IgD-negative memory B cell (primary cell): ENCODE data around the gene ZSCAN16. TPM values are rescaled to one million over a fixed set of nuclear protein-coding genes. Genes with fewer than 3 reads are reported as not detected.

ENCODE experiments used
- H3K27ac Mint-ChIP-seq, 3 donors: one replicate each; pipeline ENCODE4 v1.8.0; 2020 to 2022; ENCODE audit warnings: mild to moderate bottlenecking in 3 of 3, mixed read lengths in 3 of 3, moderate library complexity in 1 of 3
- H3K27me3 Mint-ChIP-seq: one replicate; pipeline ENCODE4 v1.8.0; 2021; ENCODE audit warnings: mixed read lengths
- H3K36me3 Mint-ChIP-seq: one replicate; pipeline ENCODE4 v1.8.0; 2020; ENCODE audit warnings: mild to moderate bottlenecking, mixed read lengths
- H3K4me1 Mint-ChIP-seq, 3 donors: one replicate each; pipeline ENCODE4 v1.8.0; 2020 to 2022; ENCODE audit warnings: mixed read lengths in 3 of 3, mild to moderate bottlenecking in 1 of 3
- H3K4me3 Mint-ChIP-seq, 4 donors: one replicate each; pipeline ENCODE4 v1.8.0; 2020 to 2022; ENCODE audit warnings: mild to moderate bottlenecking in 4 of 4, mixed read lengths in 4 of 4, moderate library complexity in 3 of 4
- H3K9me3 Mint-ChIP-seq, 3 donors: one replicate each; pipeline ENCODE4 v1.8.0; 2020 to 2021; ENCODE audit warnings: mixed read lengths in 3 of 3, mild to moderate bottlenecking in 1 of 3
- polyA plus RNA-seq: library from polyadenylated mRNA; unstranded; fragments of 300-500 nt; fragmentation: Illumina TruSeq; gene quantifications from one replicate; pipeline ENCODE4 v1.2.3, GENCODE V29; 2021

ZSCAN16 gene
- polyA plus RNA-seq, 1 donor from 2014 or later: 14.3 TPM

GRCh38 chr6:28140616-28141015 is 16.2 kb downstream of the ZSCAN16 start:
- Mint-ChIP-seq H3K36me3 (peaks cover 5% of the 10 kb centered on the region), H3K4me1 (peaks cover 48 to 61% (median 49%) of the 10 kb centered on the region in 3 donors), H3K27me3 (no peaks in the 10 kb centered on the region), H3K9me3 (no peaks in the 10 kb centered on the region), H3K4me3 (peak overlapping the region; percentile 95 to 100 (median 98)), H3K27ac (peak overlapping the region; percentile 32 to 93 (median 59))

GRCh38 chr6:28141500-28142329 is 17.3 kb downstream of the ZSCAN16 start, which contains the start of gene ZKSCAN8:
Gene ZKSCAN8, plus strand, starts transcription at chr6:28141883. Its CDS starts 6,525 bp downstream, at chr6:28148408.
- H3K4me3 Mint-ChIP-seq: peak within 1 kb of the TSS; percentile 95 to 100 (median 98)
- no peaks in the 10 kb centered on the region for H3K27me3 Mint-ChIP-seq
- peaks cover 39 to 52% (median 43%) of the 10 kb centered on the region in 3 donors for H3K4me1 Mint-ChIP-seq
- peak within 1 kb of the TSS; percentile 78 to 99 (median 96) for H3K27ac Mint-ChIP-seq
- H3K36me3 Mint-ChIP-seq: peaks cover 7% of the 10 kb centered on the region
- no peaks in the 10 kb centered on the region for H3K9me3 Mint-ChIP-seq

GRCh38 chr6:28142446-28142845 is 18.0 kb downstream of the ZSCAN16 start:
- H3K36me3 Mint-ChIP-seq: peaks cover 7% of the 10 kb centered on the region
- peak overlapping the region; percentile 95 to 100 (median 98) for H3K4me3 Mint-ChIP-seq
- no peaks in the 10 kb centered on the region for H3K9me3 Mint-ChIP-seq
- H3K27me3 Mint-ChIP-seq: no peaks in the 10 kb centered on the region
- H3K27ac Mint-ChIP-seq: peak overlapping the region; percentile 78 to 99 (median 96)
- H3K4me1 Mint-ChIP-seq: peaks cover 39 to 48% (median 43%) of the 10 kb centered on the region in 3 donors

GRCh38 chr6:28145231-28145630 is 20.8 kb downstream of the ZSCAN16 start:
- peaks cover 24 to 40% (median 35%) of the 10 kb centered on the region in 3 donors for H3K4me1 Mint-ChIP-seq
- peaks cover 16% of the 10 kb centered on the region for H3K36me3 Mint-ChIP-seq
- no peak overlapping the region for H3K27ac Mint-ChIP-seq

GRCh38 chr6:28152531-28152930 is 28.1 kb downstream of the ZSCAN16 start:
- peaks cover 0 to 12% (median 4%) of the 10 kb centered on the region in 3 donors for H3K9me3 Mint-ChIP-seq

More at GRCh38 chr6:28145231-28145630, 20.8 kb downstream of the ZSCAN16 start:
- Mint-ChIP-seq H3K9me3 (no peaks in the 10 kb centered on the region), H3K27me3 (no peaks in the 10 kb centered on the region), H3K4me3 (peak overlapping the region in 1 of 4 donors; percentile 59)

GRCh38 chr6:28153546-28153945 is 29.1 kb downstream of the ZSCAN16 start:
- peaks cover 0 to 16% (median 7%) of the 10 kb centered on the region in 3 donors for H3K9me3 Mint-ChIP-seq
- H3K27me3 Mint-ChIP-seq: no peaks in the 10 kb centered on the region
- no peak overlapping the region for H3K27ac Mint-ChIP-seq
- H3K36me3 Mint-ChIP-seq: peaks cover 37% of the 10 kb centered on the region
- no peak overlapping the region for H3K4me3 Mint-ChIP-seq
- peaks cover 0 to 3% (median 0%) of the 10 kb centered on the region in 3 donors for H3K4me1 Mint-ChIP-seq

More at GRCh38 chr6:28152531-28152930, 28.1 kb downstream of the ZSCAN16 start:
- H3K4me1 Mint-ChIP-seq: peaks cover 0 to 4% (median 3%) of the 10 kb centered on the region in 3 donors
- H3K36me3 Mint-ChIP-seq: peaks cover 33% of the 10 kb centered on the region
- no peak overlapping the region for H3K27ac Mint-ChIP-seq
- H3K27me3 Mint-ChIP-seq: no peaks in the 10 kb centered on the region
- H3K4me3 Mint-ChIP-seq: no peak overlapping the region

GRCh38 chr6:28154357-28154756 is 29.9 kb downstream of the ZSCAN16 start:
- Mint-ChIP-seq H3K27me3 (no peaks in the 10 kb centered on the region), H3K4me1 (peaks cover 0 to 1% (median 0%) of the 10 kb centered on the region in 3 donors), H3K36me3 (peaks cover 34% of the 10 kb centered on the region), H3K27ac (no peak overlapping the region), H3K9me3 (peaks cover 0 to 23% (median 10%) of the 10 kb centered on the region in 3 donors), H3K4me3 (no peak overlapping the region)

GRCh38 chr6:28158318-28158717 is 33.9 kb downstream of the ZSCAN16 start:
- Mint-ChIP-seq H3K27me3 (no peaks in the 10 kb centered on the region), H3K27ac (no peak overlapping the region), H3K9me3 (peaks cover 0 to 22% (median 5%) of the 10 kb centered on the region in 3 donors), H3K4me3 (no peak overlapping the region), H3K4me1 (peaks cover 7 to 13% (median 12%) of the 10 kb centered on the region in 3 donors), H3K36me3 (peaks cover 27% of the 10 kb centered on the region)

- Mint-ChIP-seq H3K27me3 (no peaks in the 10 kb centered on the region), H3K4me3 (no peak overlapping the region), H3K27ac (no peak overlapping the region), H3K9me3 (peaks cover 0 to 22% (median 5%) of the 10 kb centered on the region in 3 donors), H3K36me3 (peaks cover 21% of the 10 kb centered on the region), H3K4me1 (peaks cover 7 to 13% (median 12%) of the 10 kb centered on the region in 3 donors)
Observed at GRCh38 chr6:28159029-28159607, 34.7 kb downstream of the ZSCAN16 start.

GRCh38 chr6:28160233-28160632 is 35.8 kb downstream of the ZSCAN16 start:
- Mint-ChIP-seq H3K27ac (peak overlapping the region in 1 of 3 donors; percentile 32), H3K4me1 (peaks cover 7 to 13% (median 12%) of the 10 kb centered on the region in 3 donors), H3K36me3 (peaks cover 16% of the 10 kb centered on the region), H3K4me3 (peak overlapping the region in 1 of 4 donors; percentile 46), H3K9me3 (peaks cover 1 to 22% (median 5%) of the 10 kb centered on the region in 3 donors), H3K27me3 (no peaks in the 10 kb centered on the region)

GRCh38 chr6:28161410-28162079 is 37.1 kb downstream of the ZSCAN16 start:
- H3K9me3 Mint-ChIP-seq: peaks cover 3 to 22% (median 5%) of the 10 kb centered on the region in 3 donors
- H3K27me3 Mint-ChIP-seq: no peaks in the 10 kb centered on the region
- H3K27ac Mint-ChIP-seq: peak overlapping the region; percentile 5 to 81 (median 8)
- H3K4me3 Mint-ChIP-seq: peak overlapping the region; percentile 29 to 93 (median 80)
- H3K4me1 Mint-ChIP-seq: peaks cover 7 to 13% (median 12%) of the 10 kb centered on the region in 3 donors
- peaks cover 22% of the 10 kb centered on the region for H3K36me3 Mint-ChIP-seq

- Mint-ChIP-seq H3K27me3 (no peaks in the 10 kb centered on the region), H3K4me3 (no peak overlapping the region), H3K36me3 (peaks cover 18% of the 10 kb centered on the region), H3K9me3 (peaks cover 2 to 10% (median 3%) of the 10 kb centered on the region in 3 donors), H3K27ac (peak overlapping the region in 1 of 3 donors; percentile 16), H3K4me1 (peaks cover 7 to 13% (median 12%) of the 10 kb centered on the region in 3 donors)
Observed at GRCh38 chr6:28165563-28165962, 41.2 kb downstream of the ZSCAN16 start.

GRCh38 chr6:28167068-28167467 is 42.7 kb downstream of the ZSCAN16 start:
- H3K4me3 Mint-ChIP-seq: no peak overlapping the region
- H3K27ac Mint-ChIP-seq: no peak overlapping the region
- peaks cover 21% of the 10 kb centered on the region for H3K36me3 Mint-ChIP-seq
- H3K4me1 Mint-ChIP-seq: peaks cover 0 to 4% (median 2%) of the 10 kb centered on the region in 3 donors
- peaks cover 2 to 4% (median 3%) of the 10 kb centered on the region in 3 donors for H3K9me3 Mint-ChIP-seq
- H3K27me3 Mint-ChIP-seq: no peaks in the 10 kb centered on the region

- peaks cover 17% of the 10 kb centered on the region for H3K36me3 Mint-ChIP-seq
- H3K9me3 Mint-ChIP-seq: peaks cover 0 to 3% (median 2%) of the 10 kb centered on the region in 3 donors
- no peaks in the 10 kb centered on the region for H3K4me1 Mint-ChIP-seq
- no peaks in the 10 kb centered on the region for H3K27me3 Mint-ChIP-seq
- H3K4me3 Mint-ChIP-seq: no peak overlapping the region
- no peak overlapping the region for H3K27ac Mint-ChIP-seq
Observed at GRCh38 chr6:28167926-28168325, 43.5 kb downstream of the ZSCAN16 start.
